GDM1 (cell line): ENCODE results near the gene FAM83G.
"Not testable (repeated sequence)": the region's sequence is repeated elsewhere in the genome, so short reads cannot be mapped to it uniquely, and the experiment has no call there.

Experiments
- DNase-seq: peaks from one replicate; lab custom pipeline; 2025; lab: John Stamatoyannopoulos, UW

Gene FAM83G

GRCh38 chr17:18967916-18968315 is 36.6 kb downstream of the FAM83G start:
- no peak for DNase-seq

GRCh38 chr17:18966831-18967624 is 37.5 kb downstream of the FAM83G start:
- DNase-seq = no peak

- DNase-seq = no peak
Observed at GRCh38 chr17:18965530-18966236, 38.9 kb downstream of the FAM83G start.

GRCh38 chr17:18964550-18964949 is 40.0 kb downstream of the FAM83G start:
- no peak for DNase-seq

GRCh38 chr17:18964018-18964351 is 40.6 kb downstream of the FAM83G start:
- DNase-seq = no peak

GRCh38 chr17:18963126-18964017 is 41.2 kb downstream of the FAM83G start:
- DNase-seq = no peak

GRCh38 chr17:18962494-18962815 is 42.1 kb downstream of the FAM83G start:
- no peak for DNase-seq

GRCh38 chr17:18961634-18962493 is 42.7 kb downstream of the FAM83G start:
- no peak for DNase-seq

GRCh38 chr17:18960803-18961511 is 43.6 kb downstream of the FAM83G start:
- peak; percentile 59 for DNase-seq

GRCh38 chr17:18960241-18960665 is 44.3 kb downstream of the FAM83G start:
- DNase-seq = no peak

GRCh38 chr17:18959845-18960240 is 44.7 kb downstream of the FAM83G start:
- no peak for DNase-seq

- DNase-seq = no peak
Observed at GRCh38 chr17:18959071-18959844, 45.3 kb downstream of the FAM83G start.

GRCh38 chr17:18958611-18959010 is 46.0 kb downstream of the FAM83G start:
- DNase-seq = no peak

GRCh38 chr17:18957831-18958230 is 46.7 kb downstream of the FAM83G start:
- DNase-seq = no peak

- DNase-seq = no peak
Observed at GRCh38 chr17:18956581-18956980, 48.0 kb downstream of the FAM83G start.

- DNase-seq = not testable (repeated sequence)
Observed at GRCh38 chr17:18956021-18956420, 48.5 kb downstream of the FAM83G start.

- DNase-seq = no peak
Observed at GRCh38 chr17:18955009-18955408, 49.6 kb downstream of the FAM83G start.

GRCh38 chr17:18954321-18954720 is 50.2 kb downstream of the FAM83G start:
- DNase-seq = no peak

GRCh38 chr17:18953231-18953728 is 51.3 kb downstream of the FAM83G start:
- no peak for DNase-seq
